H1 (cell line): ENCODE results near the gene SSNA1. TPM values are rescaled to one million over a fixed set of nuclear protein-coding genes. Genes with fewer than 3 reads are reported as not detected.

Source experiments
- CTCF ChIA-PET: fragments of 300-600 bp; sonication (Branson Sonifier 250); formaldehyde crosslinking; loops from one replicate; lab custom pipeline; 2021; ENCODE audit not compliant: partially characterized antibody; lab: Charles Lee
- POLR2A ChIA-PET: fragments of 300-600 bp; sonication (Branson Sonifier 250); formaldehyde crosslinking; loops from one replicate; lab custom pipeline; 2021; ENCODE audit warnings: inconsistent platforms; ENCODE audit not compliant: partially characterized antibody; lab: Charles Lee
- DNase-seq, 2 experiments: peaks; one replicate each; pipeline versions ENCODE4 v3.0.0 to v3.0.0-alpha.2; 2010 to 2022; ENCODE audit warnings: low spot score in 2 of 2, low read depth in 1 of 2, mixed read lengths in 1 of 2
- FAIRE-seq: peaks from 2 replicates; lab custom pipeline; 2011; peaks lifted over from hg19 to GRCh38; lab: Jason Lieb, UNC
- H2AFZ ChIP-seq: 2 replicates; pipeline ENCODE4 v1.8.1; 2012; ENCODE audit warnings: low read length, inconsistent platforms
- H2AK5ac ChIP-seq: 2 replicates; pipeline ENCODE4 v1.6.1; 2013; ENCODE audit warnings: low read depth, low read length
- H2BK120ac ChIP-seq: replicated peaks from 2 replicates; pipeline ENCODE3; 2013; ENCODE audit warnings: low read depth, low read length, inconsistent platforms
- H2BK12ac ChIP-seq: 2 replicates; pipeline ENCODE4 v1.6.1; 2013; ENCODE audit warnings: low read depth, low read length
- H2BK15ac ChIP-seq: 2 replicates; pipeline ENCODE4 v1.6.1; 2013; ENCODE audit warnings: low read length
- H2BK20ac ChIP-seq: 2 replicates; pipeline ENCODE4 v1.6.1; 2013; ENCODE audit warnings: low read length
- H2BK5ac ChIP-seq: 2 replicates; pipeline ENCODE4 v1.6.1; 2013; ENCODE audit warnings: low read depth, low read length
- H3K14ac ChIP-seq: 2 replicates; pipeline ENCODE4 v1.6.1; 2013; ENCODE audit warnings: inconsistent platforms; ENCODE audit not compliant: insufficient read length
- H3K18ac ChIP-seq: 2 replicates; pipeline ENCODE4 v1.6.1; 2013; ENCODE audit warnings: low read length; ENCODE audit errors: extremely low read depth
- H3K23ac ChIP-seq: 2 replicates; pipeline ENCODE4 v1.6.1; 2013; ENCODE audit warnings: inconsistent platforms; ENCODE audit not compliant: insufficient read length
- H3K23me2 ChIP-seq: 2 replicates; pipeline ENCODE4 v1.6.1; 2013; ENCODE audit warnings: low read depth, low read length
- H3K27ac ChIP-seq: 2 replicates; pipeline ENCODE4 v1.6.1; 2011; ENCODE audit warnings: low read depth, low read length, inconsistent platforms
- H3K27me3 ChIP-seq, 4 experiments: replicated peaks in 1 of 4; 1 replicate in 1 of 4; 2 replicates in 3 of 4; pipeline versions ENCODE4 v1.6.1 to v1.8.1; 2011 to 2013; ENCODE audit warnings: low read length in 3 of 4, mild to moderate bottlenecking in 3 of 4, inconsistent platforms in 2 of 4, mixed read lengths in 2 of 4, moderate library complexity in 1 of 4; ENCODE audit not compliant: control insufficient read depth in 3 of 4, insufficient read depth in 3 of 4; ENCODE audit errors: extremely low read depth in 1 of 4
- H3K36me3 ChIP-seq, 4 experiments: 2 replicates each; pipeline versions ENCODE4 v1.6.1 to v1.8.1; 2011 to 2013; ENCODE audit warnings: mild to moderate bottlenecking in 4 of 4, low read length in 3 of 4, moderate library complexity in 2 of 4, control low read depth in 1 of 4, inconsistent platforms in 1 of 4; ENCODE audit not compliant: insufficient read depth in 4 of 4, control insufficient read depth in 2 of 4
- H3K4ac ChIP-seq: replicated peaks from 2 replicates; pipeline ENCODE3; 2013; ENCODE audit warnings: low read length, low read depth, mixed read lengths, inconsistent platforms; ENCODE audit not compliant: insufficient read length
- H3K4me1 ChIP-seq, 4 experiments: replicated peaks in 1 of 4; 1 replicate in 1 of 4; 2 replicates in 3 of 4; pipeline versions ENCODE4 v1.6.1 to v1.8.1; 2011 to 2013; ENCODE audit warnings: low read length in 3 of 4, inconsistent platforms in 2 of 4, mixed read lengths in 1 of 4; ENCODE audit not compliant: insufficient read depth in 4 of 4, control insufficient read depth in 3 of 4
- H3K4me2 ChIP-seq, 2 experiments: 2 replicates each; pipeline versions ENCODE4 v1.6.1 to v1.8.1; 2011 to 2013; ENCODE audit warnings: low read depth in 2 of 2, low read length in 2 of 2, control low read depth in 1 of 2, inconsistent platforms in 1 of 2, mild to moderate bottlenecking in 1 of 2; ENCODE audit not compliant: insufficient read depth in 1 of 2
- H3K4me3 ChIP-seq, 4 experiments: fragments of 200-600, 300-600 bp in 1 of 4; sonication (generic), shearing (Covaris generic), sonication (Bioruptor Twin) in 1 of 4; 2 replicates each; pipeline versions ENCODE4 v1.5.1 to v1.8.1; 2011 to 2016; ENCODE audit warnings: low read length in 4 of 4, low read depth in 3 of 4, control low read depth in 2 of 4, inconsistent platforms in 2 of 4, mild to moderate bottlenecking in 2 of 4, mixed read lengths in 1 of 4, moderate library complexity in 1 of 4; ENCODE audit not compliant: insufficient read depth in 2 of 4; ENCODE audit errors: extremely low read depth in 1 of 4
- H3K56ac ChIP-seq: replicated peaks from 2 replicates; pipeline ENCODE3; 2013; ENCODE audit warnings: low read depth, mild to moderate bottlenecking, mixed read lengths, low read length, inconsistent platforms; ENCODE audit not compliant: insufficient read length
- H3K79me1 ChIP-seq: 2 replicates; pipeline ENCODE4 v1.6.1; 2013; ENCODE audit warnings: low read depth, low read length, control low read depth
- H3K79me2 ChIP-seq, 2 experiments: 2 replicates each; pipeline versions ENCODE4 v1.6.1 to v1.8.1; 2012 to 2013; ENCODE audit warnings: low read length in 2 of 2, mild to moderate bottlenecking in 2 of 2, inconsistent platforms in 1 of 2; ENCODE audit not compliant: insufficient read depth in 2 of 2, control insufficient read depth in 1 of 2
- H3K9ac ChIP-seq, 4 experiments: replicated peaks in 1 of 4; 1 replicate in 1 of 4; 2 replicates in 3 of 4; pipeline versions ENCODE4 v1.6.1 to v1.8.1; 2011 to 2013; ENCODE audit warnings: low read depth in 3 of 4, low read length in 3 of 4, control low read depth in 2 of 4, mild to moderate bottlenecking in 2 of 4, moderate library complexity in 2 of 4, inconsistent platforms in 1 of 4; ENCODE audit errors: extremely low read depth in 1 of 4
- H3K9me3 ChIP-seq, 2 experiments: 2 replicates each; pipeline versions ENCODE4 v1.6.1 to v1.8.1; 2012 to 2013; ENCODE audit warnings: mild to moderate bottlenecking in 2 of 2, moderate library complexity in 2 of 2, control low read depth in 1 of 2, inconsistent platforms in 1 of 2, low read depth in 1 of 2, low read length in 1 of 2, mixed read lengths in 1 of 2; ENCODE audit not compliant: insufficient read depth in 2 of 2
- H4K20me1 ChIP-seq, 2 experiments: replicated peaks in 1 of 2; 2 replicates each; pipeline versions ENCODE3 to v1.8.1; 2011 to 2013; ENCODE audit warnings: inconsistent platforms in 2 of 2, low read length in 2 of 2, mild to moderate bottlenecking in 1 of 2; ENCODE audit not compliant: insufficient read depth in 2 of 2, control insufficient read depth in 1 of 2
- H4K5ac ChIP-seq: 2 replicates; pipeline ENCODE4 v1.6.1; 2013; ENCODE audit warnings: low read length, low read depth, mixed read lengths, inconsistent platforms; ENCODE audit not compliant: insufficient read length
- H4K8ac ChIP-seq: 2 replicates; pipeline ENCODE4 v1.8.0; 2013; ENCODE audit warnings: mild to moderate bottlenecking, moderate library complexity, low read length, inconsistent platforms; ENCODE audit not compliant: insufficient read depth; ENCODE audit errors: extremely low read depth
- H4K91ac ChIP-seq: replicated peaks from 2 replicates; pipeline ENCODE3; 2013; ENCODE audit warnings: low read length, mixed read lengths, inconsistent platforms; ENCODE audit not compliant: insufficient read length
- BACH1 ChIP-seq: IDR thresholded peaks from 2 replicates; pipeline ENCODE4 v1.6.1; 2012; ENCODE audit warnings: low read length, improper control_type of control experiment
- KDM4A ChIP-seq: IDR thresholded peaks from one replicate; pipeline ENCODE4 v1.7.1; 2012; ENCODE audit warnings: low read depth, mild to moderate bottlenecking, moderate library complexity, low read length, inconsistent platforms; ENCODE audit not compliant: severe bottlenecking
- PHF8 ChIP-seq: fragments of 200-600 bp; sonication (generic); conservative IDR thresholded peaks from 2 replicates; pipeline ENCODE4 v1.7.1; 2012; ENCODE audit warnings: low read depth, mild to moderate bottlenecking, inconsistent platforms, low read length, moderate library complexity
- RBBP5 ChIP-seq: IDR thresholded peaks from 2 replicates; pipeline ENCODE4 v1.7.1; 2012; ENCODE audit warnings: low read depth, mild to moderate bottlenecking, inconsistent platforms, low read length, moderate library complexity, borderline replicate concordance
- RFX5 ChIP-seq: IDR thresholded peaks from 2 replicates; pipeline ENCODE4 v1.6.1; 2011; ENCODE audit warnings: low read depth, low read length, improper control_type of control experiment, borderline replicate concordance
- SRF ChIP-seq: IDR thresholded peaks from 2 replicates; pipeline ENCODE4 v1.6.1; 2011; ENCODE audit warnings: mild to moderate bottlenecking, low read depth, low read length, moderate library complexity
- YY1 ChIP-seq: IDR thresholded peaks from 2 replicates; pipeline ENCODE4 v1.6.1; 2011; ENCODE audit warnings: low read depth, mild to moderate bottlenecking, low read length
- WGBS, 2 experiments: shearing (Covaris generic) in 1 of 2; methylation state at CpG; one replicate each; pipeline versions ENCODE4 v1.1.6 to v1.1.7; 2013 to 2015; ENCODE audit warnings: low lambda C conversion rate in 2 of 2, mixed read lengths in 2 of 2, inconsistent platforms in 1 of 2, low coverage in 1 of 2, missing lambda C conversion rate in 1 of 2; ENCODE audit not compliant: insufficient replicate concordance in 2 of 2, insufficient coverage in 1 of 2, insufficient read length in 1 of 2; ENCODE audit errors: extremely low coverage in 1 of 2, missing lambda C conversion rate in 1 of 2; 5-methylcytosine and 5-hydroxymethylcytosine counted together
- polyA plus RNA-seq, 7 experiments: library from polyadenylated mRNA; depleted of rRNA in 3 of 7; stranded (reverse) in 5 of 7; unstranded in 2 of 7; fragments of >200 nt in 5 of 7; fragments of 200-250 nt in 2 of 7; gene quantifications; 1 replicate in 5 of 7; 2 replicates in 1 of 7; 4 replicates in 1 of 7; pipeline versions ENCODE4 v1.2.1 to v1.2.3, GENCODE V29; 2011 to 2013; ENCODE audit warnings: missing spikeins in 2 of 7, mixed read lengths in 2 of 7
- total RNA-seq: library from RNA; stranded (reverse); fragmentation: NEBNext Ultra II Directional; extraction: Animal tissue kit (Norgen Biotek cat#: 25700); gene quantifications from 2 replicates; pipeline ENCODE4 v1.2.1, GENCODE V29; 2021

The SSNA1 gene
- total and polyA plus RNA-seq, 2 of the 8 experiments (the other 6 are each of a cell fraction or from before 2014, with no cell fraction given) = 87.3 to 157 TPM

DNA sequence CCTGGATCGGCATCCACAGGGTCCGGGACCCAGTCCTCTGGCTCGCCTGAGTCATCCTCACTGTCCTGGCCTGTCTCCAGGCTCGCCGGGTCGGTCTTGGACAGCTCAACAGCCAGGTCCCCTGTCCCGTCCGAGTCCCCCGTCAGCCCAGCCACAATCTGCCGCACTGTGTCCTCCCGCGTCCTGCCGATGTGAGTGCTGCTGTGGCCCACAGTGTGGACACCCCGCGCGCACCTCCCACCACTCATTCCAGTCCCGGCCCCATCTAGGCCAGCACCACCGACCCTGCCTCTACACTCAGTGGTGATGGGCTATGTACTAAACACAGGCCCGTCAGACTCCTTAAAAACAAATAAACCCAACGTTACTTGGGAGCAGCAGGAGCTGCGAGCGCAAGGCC, 6.8 kb upstream of the SSNA1 start:
- H4K20me1 ChIP-seq = peaks cover 2 to 18% of the 10 kb centered on the region in 2 experiments
- no peak overlapping the region for H2BK5ac ChIP-seq
- POLR2A ChIA-PET = interaction anchor here (0.8 to 1.6 kb wide), 3 partner anchors 15 to 28 kb away, joined by 3 to 6 read pairs (median 3); no protein-coding TSS in a partner anchor
- no peaks in the 10 kb centered on the region for H3K23me2 ChIP-seq
- H2BK15ac ChIP-seq = no peak overlapping the region
- H4K5ac ChIP-seq = no peak overlapping the region
- FAIRE-seq (no peak), DNase-seq (no peak)
- H3K4me1 ChIP-seq = no peaks in the 10 kb centered on the region
- peaks cover 0 to 5% of the 10 kb centered on the region in 2 experiments; a peak in 1 of 4 replicates for H3K79me2 ChIP-seq
- H3K18ac ChIP-seq = no peak overlapping the region
- H3K27me3 ChIP-seq = no peaks in the 10 kb centered on the region; a peak in 2 of 7 replicates
- H4K8ac ChIP-seq = no peak overlapping the region
- no peak overlapping the region for H2AFZ ChIP-seq
- no peak overlapping the region for H3K27ac ChIP-seq
- H3K4me2 ChIP-seq = no peak overlapping the region
- no peak overlapping the region for H3K56ac ChIP-seq
- WGBS, 2 experiments = 96% methylated on average over 20 of the region's 22 CpGs; no CpG with 5 or more reads in 1 of the 2 experiments
- TF ChIP-seq PHF8 = no peak
- TF ChIP-seq BACH1 = no peak
- TF ChIP-seq SRF = no peak
- TF ChIP-seq YY1 = no peak
- TF ChIP-seq KDM4A = no peak
- no peak for TF ChIP-seq RBBP5
- no peak for TF ChIP-seq RFX5
- no peak overlapping the region for H4K91ac ChIP-seq
- H3K9ac ChIP-seq = no peak overlapping the region
- CTCF ChIA-PET = interaction anchor here (1.1 to 1.5 kb wide), 5 partner anchors 11 to 77 kb away, joined by 3 to 5 read pairs (median 4); partner anchors contain the start of genes LRRC26 and TMEM210
- no peak overlapping the region for H2BK20ac ChIP-seq
- H3K14ac ChIP-seq = no peak overlapping the region
- H3K4me3 ChIP-seq = no peak overlapping the region
- H2BK120ac ChIP-seq = no peak overlapping the region
- H3K9me3 ChIP-seq = no peaks in the 10 kb centered on the region
- no peak overlapping the region for H2BK12ac ChIP-seq
- H3K4ac ChIP-seq = no peak overlapping the region
- H3K36me3 ChIP-seq = peaks cover 0 to 40% (median 10%) of the 10 kb centered on the region in 4 experiments; a peak in 7 of 8 replicates
- no peak overlapping the region for H2AK5ac ChIP-seq
- H3K23ac ChIP-seq = no peak overlapping the region
- H3K79me1 ChIP-seq = peaks cover 3% of the 10 kb centered on the region
